HG03442 (cell line): Measurements from ENCODE around the gene DCN.
"Not testable (repeated sequence)": the region's sequence is repeated elsewhere in the genome, so short reads cannot be mapped to it uniquely, and the experiment has no call there.

ENCODE experiments used
- ATAC-seq: cut with Tn5 transposase; IDR thresholded peaks from one replicate; pipeline ENCODE4 v1.9.1; 2021; ENCODE audit warnings: mild to moderate bottlenecking, moderate library complexity; ENCODE audit not compliant: unreplicated experiment

Gene DCN

DNA sequence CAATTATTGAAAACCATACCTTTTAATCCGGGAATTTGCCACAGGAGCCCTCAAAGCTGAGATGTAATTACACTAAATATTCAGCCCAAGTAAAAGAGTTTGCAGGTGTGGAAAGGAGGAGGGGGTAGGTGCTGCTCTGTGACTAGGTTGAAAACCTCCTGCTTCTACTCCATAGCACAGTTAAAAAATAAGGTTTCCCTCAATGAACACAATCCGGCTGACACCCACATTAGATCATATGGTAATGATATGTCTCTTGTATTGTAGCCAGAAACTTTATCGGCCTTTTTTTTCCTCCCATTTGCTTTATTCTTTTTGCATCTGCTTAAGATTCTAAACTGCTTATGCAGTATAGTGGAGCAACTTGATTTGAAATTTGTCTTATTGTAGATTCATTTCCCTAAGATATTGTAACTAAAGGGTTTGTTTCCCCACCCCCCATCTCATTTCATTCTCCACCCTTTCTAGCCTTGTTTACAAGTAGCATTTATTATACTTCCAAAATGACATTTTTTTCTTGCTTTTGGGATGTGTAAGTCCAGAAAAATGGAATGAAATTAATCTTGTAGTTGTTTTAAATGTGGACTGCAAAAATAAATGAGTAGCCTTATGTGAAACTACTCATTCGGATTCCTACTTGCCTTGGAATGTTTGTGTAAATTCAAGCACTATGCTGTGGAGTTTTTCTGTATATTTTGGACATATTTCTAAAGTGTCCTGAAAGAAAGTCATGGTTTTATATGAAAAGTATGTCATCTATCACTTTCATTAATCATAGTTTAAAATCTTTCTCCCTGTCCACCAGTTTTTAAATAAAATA lies at the start of gene DCN:
TSS of gene DCN (minus strand) at position 182 of the 820 bp plus-strand sequence. CDS start 4,265 bp downstream, outside the sequence.
- ATAC-seq: no peak

GRCh38 chr12:91230841-91231240 lies 48.2 kb upstream of the DCN start:
- ATAC-seq: no peak

- ATAC-seq: no peak
Measured at GRCh38 chr12:91226951-91227350, 44.3 kb upstream of the DCN start.

DNA sequence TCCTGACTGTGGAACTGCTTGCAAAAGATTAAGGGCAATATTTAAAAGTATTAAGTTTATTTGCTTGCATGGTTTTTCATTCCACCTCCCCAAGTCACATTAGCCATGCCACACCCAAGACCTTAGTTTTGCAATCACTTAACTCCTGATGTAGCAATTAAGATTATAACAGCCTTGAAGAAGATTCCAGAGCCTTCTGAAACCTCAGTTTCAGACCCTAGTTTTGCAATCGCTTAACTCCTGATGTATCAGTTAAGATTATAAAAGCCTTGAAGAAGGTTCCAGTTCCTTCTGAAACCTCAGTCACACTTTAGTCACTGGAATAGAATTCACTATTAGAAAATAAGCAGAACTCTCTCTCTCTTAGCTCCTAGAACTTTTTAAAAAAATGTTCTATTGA lies 42.7 kb upstream of the DCN start:
- no peak for ATAC-seq

GRCh38 chr12:91224401-91224800 lies 41.8 kb upstream of the DCN start:
- ATAC-seq: no peak

- no peak for ATAC-seq
Measured at GRCh38 chr12:91222746-91223145, 40.1 kb upstream of the DCN start.

- no peak for ATAC-seq
Measured at GRCh38 chr12:91219919-91220318, 37.3 kb upstream of the DCN start.

- ATAC-seq: no peak
Measured at GRCh38 chr12:91219511-91219910, 36.9 kb upstream of the DCN start.

DNA sequence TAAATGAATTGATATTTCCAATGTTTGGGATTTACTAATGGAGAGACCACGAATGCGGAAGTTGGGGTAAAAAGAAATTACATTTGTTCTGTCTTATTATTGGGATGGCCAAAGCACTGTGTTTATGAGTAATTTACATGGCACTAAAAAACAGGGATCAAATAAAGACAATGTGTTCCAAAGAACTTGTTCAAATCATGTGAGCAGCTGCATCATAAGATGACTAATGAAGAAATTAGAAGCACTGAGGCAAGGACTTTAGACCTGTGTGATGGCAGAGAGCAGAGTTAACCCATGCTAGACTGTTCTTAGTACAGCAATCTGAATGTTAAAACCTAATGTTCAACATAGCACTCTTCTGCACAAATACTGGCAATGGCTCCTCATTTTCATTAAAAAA lies 34.3 kb upstream of the DCN start:
- no peak for ATAC-seq

DNA sequence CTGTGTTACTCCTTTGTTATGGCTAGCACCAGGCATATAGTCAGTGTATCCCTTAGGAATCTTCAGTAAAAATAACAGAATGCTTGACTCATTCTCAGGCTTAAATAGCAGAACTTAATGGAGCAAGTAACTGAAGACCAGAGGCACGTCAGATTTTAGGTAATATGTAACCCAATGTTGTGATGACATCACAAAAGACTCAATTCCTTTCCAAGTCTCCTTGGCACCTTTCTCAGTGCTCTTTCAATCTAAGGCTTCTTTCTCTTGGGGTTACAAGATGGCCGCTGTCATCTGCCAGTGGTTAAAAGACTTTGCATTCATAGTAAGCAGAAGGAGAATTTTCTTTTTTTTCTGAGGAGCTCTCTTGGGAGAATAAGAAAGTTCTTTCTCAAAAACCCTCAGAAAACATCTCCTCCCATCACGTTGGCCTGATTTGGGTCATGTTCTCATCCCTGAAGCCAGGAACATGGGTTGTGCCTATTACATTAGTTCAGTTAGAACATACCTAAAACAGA lies 33.4 kb upstream of the DCN start:
- no peak for ATAC-seq

- no peak for ATAC-seq
Measured at GRCh38 chr12:91211866-91212265, 29.2 kb upstream of the DCN start.

DNA sequence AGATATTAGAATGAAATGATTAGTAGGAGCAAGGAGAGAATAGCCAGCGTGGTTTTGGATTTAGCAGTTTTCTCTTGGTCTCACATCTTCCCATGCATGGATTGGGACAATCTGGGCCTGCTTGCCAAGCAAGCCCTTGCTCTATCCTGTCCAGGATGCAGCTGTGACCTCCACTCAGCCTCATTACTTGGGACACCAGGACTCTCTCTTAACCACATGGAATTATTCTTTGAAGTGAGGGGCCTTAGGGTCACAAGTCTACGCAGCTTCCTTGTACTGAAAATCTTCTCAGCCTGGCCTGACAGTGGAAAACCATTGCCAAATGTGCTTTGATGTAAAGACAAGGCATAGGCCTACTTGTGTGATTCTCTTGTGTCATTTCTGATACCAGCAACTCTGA lies 28.0 kb upstream of the DCN start:
- ATAC-seq: no peak

GRCh38 chr12:91210144-91210543 lies 27.5 kb upstream of the DCN start:
- ATAC-seq: no peak

DNA sequence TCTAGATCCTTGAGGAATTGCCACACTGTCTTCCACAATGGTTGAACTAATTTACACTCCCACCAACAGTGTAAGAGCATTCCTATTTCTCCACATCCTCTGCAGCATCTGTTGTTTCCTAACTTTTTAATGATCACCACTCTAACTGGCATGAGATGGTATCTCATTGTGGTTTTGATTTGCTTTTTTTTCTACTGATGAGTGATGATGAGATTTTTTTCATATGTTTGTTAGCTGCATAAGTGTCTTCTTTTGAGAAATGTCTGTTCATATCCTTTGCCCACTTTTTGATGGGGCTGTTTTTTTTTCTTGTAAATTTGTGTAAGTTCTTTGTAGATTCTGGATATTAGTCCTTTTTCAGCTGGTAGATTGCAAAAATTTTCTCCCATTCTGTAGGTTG lies 24.7 kb upstream of the DCN start:
- not testable (repeated sequence) for ATAC-seq

DNA sequence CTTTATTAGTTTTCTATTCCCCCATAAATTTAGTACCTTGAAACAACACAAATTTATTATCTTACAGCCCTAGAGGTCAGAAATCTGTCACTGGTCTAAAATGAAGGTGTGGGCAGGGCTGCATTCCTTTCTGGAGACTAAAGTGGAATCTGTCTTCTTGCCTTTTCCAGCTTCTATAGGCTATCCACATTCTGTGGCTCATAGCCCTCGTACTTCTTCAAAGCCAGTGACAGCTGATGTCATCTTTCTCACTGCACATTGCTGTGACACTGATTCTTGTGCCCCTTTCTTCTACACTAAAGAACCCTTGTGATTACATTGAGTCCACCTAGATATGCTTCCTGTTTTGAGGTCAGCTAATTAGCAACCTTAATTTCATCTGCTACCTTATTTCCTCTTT lies 23.2 kb upstream of the DCN start:
- ATAC-seq: no peak

DNA sequence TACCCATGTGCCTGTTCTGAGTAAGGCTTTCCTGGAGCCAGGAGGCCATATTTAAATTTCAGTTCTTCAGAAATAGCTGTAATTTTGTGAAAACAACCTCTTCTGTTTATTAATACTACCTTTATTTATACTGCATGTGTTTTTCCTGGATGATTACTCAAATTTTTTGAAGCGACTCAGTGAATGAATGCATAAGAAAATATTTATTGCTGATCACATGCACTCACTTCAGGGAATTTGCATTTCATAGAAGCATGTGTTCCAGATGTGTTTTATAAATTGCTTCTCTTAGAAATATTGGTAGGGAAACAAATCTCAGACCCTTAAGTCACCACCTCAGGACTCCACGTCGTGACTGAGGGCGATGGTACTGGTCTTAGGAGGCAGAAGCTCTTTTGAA lies 21.8 kb upstream of the DCN start:
- no peak for ATAC-seq

DNA sequence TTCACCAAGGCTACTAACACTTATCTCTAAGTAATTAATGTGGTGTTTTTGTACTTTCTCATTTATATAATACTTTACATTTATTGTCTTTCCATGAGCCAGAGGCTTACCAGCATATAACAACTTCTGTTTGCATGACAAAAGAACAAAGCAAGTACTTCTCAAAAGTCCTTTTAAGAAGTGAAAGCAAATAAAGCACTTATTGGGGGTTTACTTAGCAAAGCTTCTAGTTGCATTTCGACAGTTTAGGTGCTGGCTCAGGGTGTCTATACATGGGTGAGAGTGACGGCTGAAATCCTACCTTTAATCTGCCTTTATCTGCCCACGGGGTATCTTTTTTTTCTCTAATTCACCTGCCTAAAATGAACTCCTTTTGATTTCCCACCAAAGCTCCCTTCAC lies 21.0 kb upstream of the DCN start:
- ATAC-seq: no peak

GRCh38 chr12:91202390-91202789 lies 19.8 kb upstream of the DCN start:
- no peak for ATAC-seq

DNA sequence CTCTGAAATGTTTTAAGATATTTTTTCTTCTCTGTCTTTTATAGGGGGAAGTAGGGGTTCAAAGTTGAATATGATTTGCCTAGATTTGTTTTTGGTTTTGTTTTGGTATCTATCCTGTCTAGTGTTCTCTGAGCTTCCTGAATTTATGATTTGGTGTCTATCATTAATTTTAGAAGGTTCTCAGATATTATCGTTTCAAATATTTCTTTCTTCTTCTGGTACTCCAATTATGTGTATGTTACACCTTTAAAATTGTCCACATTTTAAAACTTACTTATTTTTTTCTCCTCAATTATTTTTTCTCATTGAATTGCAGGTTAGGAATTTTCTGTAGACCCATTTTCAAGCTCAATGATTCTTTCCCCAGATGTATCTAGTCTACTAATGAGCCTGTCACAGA lies 13.8 kb upstream of the DCN start:
- ATAC-seq: no peak

DNA sequence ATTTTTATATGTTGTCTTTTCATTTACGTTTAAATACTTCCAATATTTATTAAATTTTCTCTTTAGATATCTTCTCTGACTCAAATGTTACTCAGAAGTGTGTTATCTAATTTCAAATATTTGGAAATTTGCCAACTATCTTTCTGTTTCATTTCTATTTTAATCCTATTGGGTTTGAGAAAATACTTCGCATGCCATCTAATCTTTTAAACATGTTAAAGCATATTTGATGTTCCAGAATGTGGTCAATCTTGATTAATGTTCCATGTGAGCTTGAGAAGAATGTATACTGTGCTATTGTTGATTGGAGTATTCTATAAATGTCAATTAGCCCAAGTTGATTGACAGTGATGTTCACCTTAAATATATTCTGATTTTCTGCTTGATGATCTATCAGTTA lies 11.9 kb upstream of the DCN start:
- no peak for ATAC-seq

GRCh38 chr12:91191513-91192111 lies 9.0 kb upstream of the DCN start:
- ATAC-seq: no peak

DNA sequence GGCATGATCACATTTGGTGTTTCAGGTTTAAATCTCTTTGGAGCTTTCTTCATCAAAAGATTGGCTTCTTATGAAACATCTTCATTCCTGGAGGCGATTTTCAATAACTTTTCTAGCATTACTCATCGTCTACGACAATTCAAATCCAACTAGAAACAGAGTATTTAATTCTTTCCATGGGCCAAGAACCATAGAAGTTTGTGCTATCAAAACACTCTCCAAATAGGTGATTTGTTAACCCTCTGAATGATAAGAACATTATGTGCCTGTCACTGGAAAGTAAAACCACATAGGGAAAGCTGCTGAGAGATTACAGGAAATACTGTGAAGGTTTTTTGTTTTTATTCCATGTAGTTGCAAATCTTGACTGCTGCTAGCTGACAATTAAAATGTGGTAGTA lies 6.9 kb upstream of the DCN start:
- no peak for ATAC-seq
